GM19239 (cell line): ENCODE results near the gene IGLL1.
A peak's percentile ranks its signal among the peaks of the same experiment; 100 is the strongest.
"Not testable (repeated sequence)": the region's sequence is repeated elsewhere in the genome, so short reads cannot be mapped to it uniquely, and the experiment has no call there.

Source experiments
- DNase-seq: peaks from one replicate; pipeline ENCODE4 v3.0.0; 2011; ENCODE audit warnings: low spot score; ENCODE audit not compliant: insufficient read length
- FAIRE-seq: peaks from 2 replicates; lab custom pipeline; 2011; peaks lifted over from hg19 to GRCh38; lab: Jason Lieb, UNC

Gene IGLL1

GRCh38 chr22:23547818-23548500 is 32.1 kb downstream of the IGLL1 start:
- FAIRE-seq, result no peak
- no peak for DNase-seq

DNA sequence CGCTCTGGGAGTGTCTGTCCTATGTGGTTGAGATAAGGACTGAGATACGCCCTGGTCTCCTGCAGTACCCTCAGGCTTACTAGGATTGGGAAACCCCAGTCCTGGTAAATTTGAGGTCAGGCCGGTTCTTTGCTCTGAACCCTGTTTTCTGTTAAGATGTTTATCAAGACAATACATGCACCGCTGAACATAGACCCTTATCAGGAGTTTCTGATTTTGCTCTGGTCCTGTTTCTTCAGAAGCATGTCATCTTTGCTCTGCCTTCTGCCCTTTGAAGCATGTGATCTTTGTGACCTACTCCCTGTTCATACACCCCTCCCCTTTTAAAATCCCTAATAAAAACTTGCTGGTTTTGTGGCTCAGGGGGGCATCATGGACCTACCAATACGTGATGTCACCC is 32.7 kb downstream of the IGLL1 start:
- DNase-seq, FAIRE-seq: not testable (repeated sequence)

DNA sequence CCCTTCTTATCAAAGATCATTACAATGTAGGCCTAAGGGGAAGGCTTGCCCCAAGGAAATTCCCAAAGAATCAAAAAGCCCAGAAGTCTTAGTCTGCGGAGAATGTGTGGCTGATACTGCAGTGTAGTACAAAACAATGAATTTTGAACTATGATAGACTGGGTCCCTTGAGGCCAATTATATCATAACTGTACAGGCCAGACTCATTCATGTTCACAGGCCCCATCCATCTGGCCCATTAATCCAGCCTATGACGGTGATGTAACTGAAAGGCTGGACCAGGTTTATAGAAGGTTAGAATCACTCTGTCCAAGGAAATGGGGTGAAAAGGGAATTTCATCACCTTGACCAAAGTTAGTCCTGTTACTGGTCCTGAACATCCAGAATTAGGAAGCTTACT is 35.2 kb downstream of the IGLL1 start:
- FAIRE-seq (no peak), DNase-seq (no peak)

DNA sequence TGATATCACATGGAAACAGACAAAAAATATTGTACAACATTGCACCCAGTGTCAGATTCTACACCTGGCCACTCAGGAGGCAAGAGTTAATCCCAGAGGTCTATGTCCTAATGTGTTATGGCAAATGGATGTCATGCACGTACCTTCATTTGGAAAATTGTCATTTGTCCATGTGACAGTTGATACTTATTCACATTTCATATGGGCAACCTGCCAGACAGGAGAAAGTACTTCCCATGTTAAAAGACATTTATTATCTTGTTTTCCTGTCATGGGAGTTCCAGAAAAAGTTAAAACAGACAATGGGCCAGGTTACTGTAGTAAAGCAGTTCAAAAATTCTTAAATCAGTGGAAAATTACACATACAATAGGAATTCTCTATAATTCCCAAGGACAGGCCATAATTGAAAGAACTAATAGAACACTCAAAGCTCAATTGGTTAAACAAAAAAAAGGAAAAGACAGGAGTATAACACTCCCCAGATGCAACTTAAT is 36.5 kb downstream of the IGLL1 start:
- FAIRE-seq, DNase-seq: not testable (repeated sequence)

GRCh38 chr22:23542933-23543332 is 37.2 kb downstream of the IGLL1 start:
- no peak for DNase-seq
- no peak for FAIRE-seq

DNA sequence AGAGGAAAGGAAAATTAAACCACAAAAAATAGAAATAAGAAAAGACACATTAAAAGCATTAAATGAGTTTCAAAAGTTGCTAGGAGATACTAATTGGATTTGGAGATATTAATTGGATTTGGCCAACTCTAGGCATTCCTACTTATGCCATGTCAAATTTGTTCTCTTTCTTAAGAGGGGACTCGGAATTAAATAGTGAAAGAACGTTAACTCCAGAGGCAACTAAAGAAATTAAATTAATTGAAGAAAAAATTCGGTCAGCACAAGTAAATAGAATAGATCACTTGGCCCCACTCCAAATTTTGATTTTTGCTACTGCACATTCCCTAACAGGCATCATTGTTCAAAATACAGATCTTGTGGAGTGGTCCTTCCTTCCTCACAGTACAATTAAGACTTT is 37.7 kb downstream of the IGLL1 start:
- FAIRE-seq, DNase-seq: not testable (repeated sequence)

- not testable (repeated sequence) for DNase-seq
- peak; percentile 55 for FAIRE-seq
Observed at GRCh38 chr22:23541849-23542281, 38.2 kb downstream of the IGLL1 start.

GRCh38 chr22:23540837-23541236 is 39.3 kb downstream of the IGLL1 start:
- DNase-seq, FAIRE-seq: not testable (repeated sequence)

DNA sequence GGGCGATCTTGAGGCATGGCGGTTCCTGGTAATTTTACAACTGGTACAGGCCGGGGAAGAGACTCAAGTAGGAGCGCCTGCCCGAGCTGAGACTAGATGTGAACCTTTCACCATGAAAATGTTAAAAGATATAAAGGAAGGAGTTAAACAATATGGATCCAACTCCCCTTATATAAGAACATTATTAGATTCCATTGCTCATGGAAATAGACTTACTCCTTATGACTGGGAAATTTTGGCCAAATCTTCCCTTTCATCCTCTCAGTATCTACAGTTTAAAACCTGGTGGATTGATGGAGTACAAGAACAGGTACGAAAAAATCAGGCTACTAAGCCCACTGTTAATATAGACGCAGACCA is 40.3 kb downstream of the IGLL1 start:
- not testable (repeated sequence) for FAIRE-seq, DNase-seq

- DNase-seq (peak; percentile 54), FAIRE-seq (peak; percentile 59)
Observed at GRCh38 chr22:23539135-23539838, 40.8 kb downstream of the IGLL1 start.

DNA sequence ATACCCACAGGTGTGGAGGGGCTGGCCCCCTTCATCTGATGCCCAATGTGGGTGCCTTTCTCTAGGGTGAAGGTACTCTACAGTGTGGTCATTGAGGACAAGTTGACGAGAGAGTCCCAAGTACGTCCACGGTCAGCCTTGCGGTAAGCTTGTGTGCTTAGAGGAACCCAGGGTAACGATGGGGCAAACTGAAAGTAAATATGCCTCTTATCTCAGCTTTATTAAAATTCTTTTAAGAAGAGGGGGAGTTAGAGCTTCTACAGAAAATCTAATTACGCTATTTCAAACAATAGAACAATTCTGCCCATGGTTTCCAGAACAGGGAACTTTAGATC is 41.4 kb downstream of the IGLL1 start:
- not testable (repeated sequence) for FAIRE-seq, DNase-seq

GRCh38 chr22:23537830-23538695 is 42.0 kb downstream of the IGLL1 start:
- FAIRE-seq, result not testable (repeated sequence)

DNA sequence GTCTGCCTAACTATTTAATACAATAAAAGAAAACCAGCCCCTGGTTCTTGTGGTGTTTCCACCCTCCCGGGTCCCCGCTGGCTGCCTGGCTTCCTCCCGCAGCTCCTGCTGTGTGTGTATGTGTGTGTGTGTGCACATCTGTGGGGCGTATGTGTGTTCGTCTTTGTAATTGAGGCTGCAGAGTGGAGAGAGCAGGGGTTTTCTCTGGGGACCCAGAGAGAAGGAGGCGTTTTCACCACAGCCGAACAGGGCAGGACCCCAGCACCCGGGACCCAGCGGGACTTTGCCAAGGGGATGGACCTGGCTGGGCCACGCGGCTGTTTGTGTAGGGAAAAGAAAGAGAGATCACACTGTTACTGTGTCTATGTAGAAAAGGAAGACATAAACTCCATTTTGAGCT is 42.7 kb downstream of the IGLL1 start:
- FAIRE-seq (no peak), DNase-seq (no peak)

More at GRCh38 chr22:23537830-23538695, 42.0 kb downstream of the IGLL1 start:
- not testable (repeated sequence) for DNase-seq

GRCh38 chr22:23536821-23537345 is 43.2 kb downstream of the IGLL1 start:
- FAIRE-seq, result no peak
- DNase-seq, result no peak

GRCh38 chr22:23535790-23536661 is 44.1 kb downstream of the IGLL1 start:
- not testable (repeated sequence) for DNase-seq, FAIRE-seq

GRCh38 chr22:23534851-23535717 is 45.0 kb downstream of the IGLL1 start:
- FAIRE-seq (no peak), DNase-seq (no peak)

DNA sequence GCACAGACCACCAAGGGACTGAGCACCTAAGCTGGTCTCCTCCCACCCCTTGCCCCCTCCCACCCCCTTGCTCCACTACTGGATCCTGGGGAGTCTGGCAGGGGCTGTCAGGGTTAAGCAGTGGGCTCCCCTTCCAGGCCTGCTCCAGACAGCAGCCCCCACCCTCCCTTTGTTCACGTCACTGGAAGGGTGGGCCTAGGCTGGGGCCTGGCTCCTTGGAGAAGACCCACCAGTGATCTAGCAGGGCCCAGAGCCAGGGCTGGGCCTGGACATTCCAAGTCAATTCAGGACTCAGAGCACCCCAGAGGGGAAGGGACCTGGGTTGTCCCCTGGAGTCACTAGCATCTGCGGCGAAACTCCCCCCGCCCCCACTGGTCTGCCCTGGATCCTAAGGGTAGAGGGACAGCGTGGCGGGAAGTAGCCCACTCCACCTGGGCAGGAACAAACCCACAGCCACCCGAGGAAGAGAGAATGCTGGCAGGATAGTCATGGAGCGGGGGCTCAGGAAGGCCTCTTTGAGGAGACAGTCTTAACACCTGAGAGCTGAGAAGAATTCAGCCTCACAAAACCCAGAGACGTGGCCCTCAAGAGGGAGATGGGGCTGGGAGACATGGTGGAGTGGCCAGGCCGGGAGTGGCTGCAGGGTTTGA is 45.8 kb downstream of the IGLL1 start:
- FAIRE-seq (no peak), DNase-seq (no peak)

DNA sequence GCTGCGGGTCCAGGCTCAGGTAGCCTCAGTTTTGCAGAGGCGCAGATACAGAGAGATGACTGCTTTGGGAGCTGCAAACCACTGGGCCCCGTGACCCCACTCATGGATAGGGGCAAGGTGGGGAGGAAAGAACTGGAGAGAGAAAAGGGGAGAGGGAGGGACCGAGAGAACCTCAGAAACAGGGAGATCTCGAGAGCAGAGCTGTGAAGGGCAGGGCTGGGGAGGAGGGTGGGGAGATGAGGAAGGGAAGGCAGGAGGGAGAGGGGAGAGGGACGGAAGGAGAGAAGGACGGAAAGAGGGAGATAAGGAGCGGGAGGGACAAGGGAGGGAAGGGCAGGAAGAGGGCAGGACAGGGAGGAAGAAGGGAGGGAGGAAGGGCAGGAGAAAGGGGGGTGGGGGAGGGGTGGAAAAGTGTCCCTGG is 46.3 kb downstream of the IGLL1 start:
- DNase-seq, result no peak
- no peak for FAIRE-seq
